ENCODE measurements around the gene CFAP20DC. TPM values are rescaled to one million over a fixed set of nuclear protein-coding genes. Genes with fewer than 3 reads are reported as not detected.

CFAP20DC gene
- total and polyA plus RNA-seq, 10 of the 15 experiments (the other 5 are each of a cell fraction or from before 2014, with no cell fraction given), result 0.53 to 11.6 (median 2.0) TPM

DNA sequence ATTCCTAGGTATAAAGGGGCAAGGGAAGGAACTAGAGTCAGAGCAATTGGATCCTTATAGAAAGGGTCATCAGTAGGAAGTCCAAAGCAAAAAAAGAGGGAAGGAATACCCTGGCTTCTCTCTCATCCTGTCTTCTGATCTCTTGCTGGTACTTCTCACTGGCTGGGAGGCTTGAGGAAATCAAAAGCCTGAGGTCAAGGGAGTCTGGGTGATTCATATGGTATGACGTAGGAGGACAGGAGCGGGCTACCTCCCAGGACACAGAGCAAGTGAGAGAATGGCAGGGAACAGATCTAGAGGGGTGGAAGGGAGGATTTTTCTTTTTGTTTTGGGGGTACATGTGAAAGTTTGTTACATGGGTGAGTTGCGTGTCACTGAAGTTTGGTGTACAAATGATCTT is 76.0 kb downstream of the CFAP20DC start:
- no peak overlapping the region for H3K4me3 ChIP-seq
- H3K27ac ChIP-seq (ENCODE audit: control insufficient read depth, insufficient read depth), result no peak overlapping the region
- SMC1A ChIA-PET (ENCODE audit: uncharacterized antibody, unreplicated experiment), result interaction anchor here (1.7 to 2.3 kb wide), 2 partner anchors 8 to 13 kb away, joined by 5 to 8 read pairs; no protein-coding TSS in a partner anchor
- no TSS peak for BruUV-seq (replicated peaks)
- no peak overlapping the region for H3K9ac ChIP-seq (ENCODE audit: control insufficient read depth, insufficient read depth, low read length)
- intact Hi-C loops (cut with micrococcal nuclease; ENCODE audit: unreplicated experiment) (no loop called here), in situ Hi-C loops (cut with MboI) (no loop called here)
- no peak for FAIRE-seq
- no peak overlapping the region for H3K4me2 ChIP-seq (ENCODE audit: control insufficient read depth, insufficient read depth)
- no peaks in the 10 kb centered on the region for H3K9me3 ChIP-seq (replicated peaks; ENCODE audit: control insufficient read depth, insufficient read depth, low read length)
- no peak for DNase-seq (ENCODE audit: low read depth, low spot score)
- CTCF ChIA-PET, result interaction anchor here (3.1 kb wide), 1 partner anchor 21 kb away, joined by 8 read pairs; no protein-coding TSS in a partner anchor
- no peaks in the 10 kb centered on the region for H3K79me2 ChIP-seq (ENCODE audit: control insufficient read depth, insufficient read depth, low read length)
- no peak overlapping the region for H2AFZ ChIP-seq (ENCODE audit: control insufficient read depth, low read depth, low read length)
- H4K20me1 ChIP-seq (ENCODE audit: control insufficient read depth, insufficient read depth), result no peaks in the 10 kb centered on the region
- H3K4me1 ChIP-seq (ENCODE audit: control insufficient read depth, insufficient read depth, low read length), result no peaks in the 10 kb centered on the region
- RAD21 ChIA-PET (ENCODE audit: unreplicated experiment), result interaction anchor here (2.2 kb wide), 1 partner anchor 9 kb away, joined by 5 read pairs; no protein-coding TSS in a partner anchor
- POLR2A ChIA-PET, result no interaction called here
- WGBS (ENCODE audit: insufficient coverage, insufficient replicate concordance, low lambda C conversion rate, missing lambda C conversion rate), result 44% methylated on average over 3 of the region's 3 CpGs
- H3K36me3 ChIP-seq (ENCODE audit: control insufficient read depth in 2 of 2, insufficient read depth in 2 of 2, low read length in 1 of 2), result no peaks in the 10 kb centered on the region
- H3K27me3 ChIP-seq (replicated peaks in 1 of 2; ENCODE audit: control insufficient read depth in 2 of 2, insufficient read depth in 2 of 2, low read length in 1 of 2), result no peaks in the 10 kb centered on the region
- no peak for ATAC-seq
- TF ChIP-seq ZNF217 (IDR thresholded peaks at IDR 0.05) (no peak), NRF1 (conservative IDR thresholded peaks at IDR 0.05; ENCODE audit: low read depth, low read length) (no peak), RAD51 (IDR thresholded peaks at IDR 0.05) (no peak), RELA (IDR thresholded peaks at IDR 0.05; ENCODE audit: borderline replicate concordance, partially characterized antibody) (no peak), HDAC6 (IDR thresholded peaks at IDR 0.05; ENCODE audit: unreplicated experiment) (no peak), NFYB (IDR thresholded peaks at IDR 0.05; ENCODE audit: insufficient read depth, low read depth, low read length) (no peak), IKZF1 (conservative IDR thresholded peaks at IDR 0.05) (no peak), TCF12 (IDR thresholded peaks at IDR 0.05; ENCODE audit: low read depth, low read length) (no peak), CBFB (IDR thresholded peaks at IDR 0.05; ENCODE audit: low read depth) (no peak)
- TF ChIP-seq, protein P1, sequence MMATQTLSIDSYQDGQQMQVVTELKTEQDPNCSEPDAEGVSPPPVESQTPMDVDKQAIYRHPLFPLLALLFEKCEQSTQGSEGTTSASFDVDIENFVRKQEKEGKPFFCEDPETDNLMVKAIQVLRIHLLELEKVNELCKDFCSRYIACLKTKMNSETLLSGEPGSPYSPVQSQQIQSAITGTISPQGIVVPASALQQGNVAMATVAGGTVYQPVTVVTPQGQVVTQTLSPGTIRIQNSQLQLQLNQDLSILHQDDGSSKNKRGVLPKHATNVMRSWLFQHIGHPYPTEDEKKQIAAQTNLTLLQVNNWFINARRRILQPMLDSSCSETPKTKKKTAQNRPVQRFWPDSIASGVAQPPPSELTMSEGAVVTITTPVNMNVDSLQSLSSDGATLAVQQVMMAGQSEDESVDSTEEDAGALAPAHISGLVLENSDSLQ (IDR thresholded peaks at IDR 0.05), result no peak
- TF ChIP-seq, protein P2, sequence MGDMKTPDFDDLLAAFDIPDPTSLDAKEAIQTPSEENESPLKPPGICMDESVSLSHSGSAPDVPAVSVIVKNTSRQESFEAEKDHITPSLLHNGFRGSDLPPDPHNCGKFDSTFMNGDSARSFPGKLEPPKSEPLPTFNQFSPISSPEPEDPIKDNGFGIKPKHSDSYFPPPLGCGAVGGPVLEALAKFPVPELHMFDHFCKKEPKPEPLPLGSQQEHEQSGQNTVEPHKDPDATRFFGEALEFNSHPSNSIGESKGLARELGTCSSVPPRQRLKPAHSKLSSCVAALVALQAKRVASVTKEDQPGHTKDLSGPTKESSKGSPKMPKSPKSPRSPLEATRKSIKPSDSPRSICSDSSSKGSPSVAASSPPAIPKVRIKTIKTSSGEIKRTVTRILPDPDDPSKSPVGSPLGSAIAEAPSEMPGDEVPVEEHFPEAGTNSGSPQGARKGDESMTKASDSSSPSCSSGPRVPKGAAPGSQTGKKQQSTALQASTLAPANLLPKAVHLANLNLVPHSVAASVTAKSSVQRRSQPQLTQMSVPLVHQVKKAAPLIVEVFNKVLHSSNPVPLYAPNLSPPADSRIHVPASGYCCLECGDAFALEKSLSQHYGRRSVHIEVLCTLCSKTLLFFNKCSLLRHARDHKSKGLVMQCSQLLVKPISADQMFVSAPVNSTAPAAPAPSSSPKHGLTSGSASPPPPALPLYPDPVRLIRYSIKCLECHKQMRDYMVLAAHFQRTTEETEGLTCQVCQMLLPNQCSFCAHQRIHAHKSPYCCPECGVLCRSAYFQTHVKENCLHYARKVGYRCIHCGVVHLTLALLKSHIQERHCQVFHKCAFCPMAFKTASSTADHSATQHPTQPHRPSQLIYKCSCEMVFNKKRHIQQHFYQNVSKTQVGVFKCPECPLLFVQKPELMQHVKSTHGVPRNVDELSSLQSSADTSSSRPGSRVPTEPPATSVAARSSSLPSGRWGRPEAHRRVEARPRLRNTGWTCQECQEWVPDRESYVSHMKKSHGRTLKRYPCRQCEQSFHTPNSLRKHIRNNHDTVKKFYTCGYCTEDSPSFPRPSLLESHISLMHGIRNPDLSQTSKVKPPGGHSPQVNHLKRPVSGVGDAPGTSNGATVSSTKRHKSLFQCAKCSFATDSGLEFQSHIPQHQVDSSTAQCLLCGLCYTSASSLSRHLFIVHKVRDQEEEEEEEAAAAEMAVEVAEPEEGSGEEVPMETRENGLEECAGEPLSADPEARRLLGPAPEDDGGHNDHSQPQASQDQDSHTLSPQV (IDR thresholded peaks at IDR 0.05), result no peak
- TF ChIP-seq, protein P3, sequence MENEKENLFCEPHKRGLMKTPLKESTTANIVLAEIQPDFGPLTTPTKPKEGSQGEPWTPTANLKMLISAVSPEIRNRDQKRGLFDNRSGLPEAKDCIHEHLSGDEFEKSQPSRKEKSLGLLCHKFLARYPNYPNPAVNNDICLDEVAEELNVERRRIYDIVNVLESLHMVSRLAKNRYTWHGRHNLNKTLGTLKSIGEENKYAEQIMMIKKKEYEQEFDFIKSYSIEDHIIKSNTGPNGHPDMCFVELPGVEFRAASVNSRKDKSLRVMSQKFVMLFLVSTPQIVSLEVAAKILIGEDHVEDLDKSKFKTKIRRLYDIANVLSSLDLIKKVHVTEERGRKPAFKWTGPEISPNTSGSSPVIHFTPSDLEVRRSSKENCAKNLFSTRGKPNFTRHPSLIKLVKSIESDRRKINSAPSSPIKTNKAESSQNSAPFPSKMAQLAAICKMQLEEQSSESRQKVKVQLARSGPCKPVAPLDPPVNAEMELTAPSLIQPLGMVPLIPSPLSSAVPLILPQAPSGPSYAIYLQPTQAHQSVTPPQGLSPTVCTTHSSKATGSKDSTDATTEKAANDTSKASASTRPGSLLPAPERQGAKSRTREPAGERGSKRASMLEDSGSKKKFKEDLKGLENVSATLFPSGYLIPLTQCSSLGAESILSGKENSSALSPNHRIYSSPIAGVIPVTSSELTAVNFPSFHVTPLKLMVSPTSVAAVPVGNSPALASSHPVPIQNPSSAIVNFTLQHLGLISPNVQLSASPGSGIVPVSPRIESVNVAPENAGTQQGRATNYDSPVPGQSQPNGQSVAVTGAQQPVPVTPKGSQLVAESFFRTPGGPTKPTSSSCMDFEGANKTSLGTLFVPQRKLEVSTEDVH (IDR thresholded peaks at IDR 0.05; ENCODE audit: low read depth, partially characterized antibody), result no peak
- TF ChIP-seq, protein P4, sequence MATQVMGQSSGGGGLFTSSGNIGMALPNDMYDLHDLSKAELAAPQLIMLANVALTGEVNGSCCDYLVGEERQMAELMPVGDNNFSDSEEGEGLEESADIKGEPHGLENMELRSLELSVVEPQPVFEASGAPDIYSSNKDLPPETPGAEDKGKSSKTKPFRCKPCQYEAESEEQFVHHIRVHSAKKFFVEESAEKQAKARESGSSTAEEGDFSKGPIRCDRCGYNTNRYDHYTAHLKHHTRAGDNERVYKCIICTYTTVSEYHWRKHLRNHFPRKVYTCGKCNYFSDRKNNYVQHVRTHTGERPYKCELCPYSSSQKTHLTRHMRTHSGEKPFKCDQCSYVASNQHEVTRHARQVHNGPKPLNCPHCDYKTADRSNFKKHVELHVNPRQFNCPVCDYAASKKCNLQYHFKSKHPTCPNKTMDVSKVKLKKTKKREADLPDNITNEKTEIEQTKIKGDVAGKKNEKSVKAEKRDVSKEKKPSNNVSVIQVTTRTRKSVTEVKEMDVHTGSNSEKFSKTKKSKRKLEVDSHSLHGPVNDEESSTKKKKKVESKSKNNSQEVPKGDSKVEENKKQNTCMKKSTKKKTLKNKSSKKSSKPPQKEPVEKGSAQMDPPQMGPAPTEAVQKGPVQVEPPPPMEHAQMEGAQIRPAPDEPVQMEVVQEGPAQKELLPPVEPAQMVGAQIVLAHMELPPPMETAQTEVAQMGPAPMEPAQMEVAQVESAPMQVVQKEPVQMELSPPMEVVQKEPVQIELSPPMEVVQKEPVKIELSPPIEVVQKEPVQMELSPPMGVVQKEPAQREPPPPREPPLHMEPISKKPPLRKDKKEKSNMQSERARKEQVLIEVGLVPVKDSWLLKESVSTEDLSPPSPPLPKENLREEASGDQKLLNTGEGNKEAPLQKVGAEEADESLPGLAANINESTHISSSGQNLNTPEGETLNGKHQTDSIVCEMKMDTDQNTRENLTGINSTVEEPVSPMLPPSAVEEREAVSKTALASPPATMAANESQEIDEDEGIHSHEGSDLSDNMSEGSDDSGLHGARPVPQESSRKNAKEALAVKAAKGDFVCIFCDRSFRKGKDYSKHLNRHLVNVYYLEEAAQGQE (IDR thresholded peaks at IDR 0.05; ENCODE audit: low read depth, low read length), result no peak
